ENCODE results near the gene KLK2.

Gene KLK2

GRCh38 chr19:50861496-50862286 is 11.5 kb upstream of the KLK2 start:
- Histone ChIP-seq H3K9me3 (ENCODE audit: severe bottlenecking) (no peaks in the 10 kb centered on the region), H3K27ac (no peak overlapping the region), H3K36me3 (no peaks in the 10 kb centered on the region), H3K27me3 (ENCODE audit: insufficient read depth, low read depth, severe bottlenecking) (peaks cover 92% of the 10 kb centered on the region), H3K4me3 (ENCODE audit: low read depth, low read length) (no peak overlapping the region)
- TF ChIP-seq CTCF (IDR thresholded peaks at IDR 0.05; ENCODE audit: low read depth, low read length): no peak
- DNase-seq: no peak

DNA sequence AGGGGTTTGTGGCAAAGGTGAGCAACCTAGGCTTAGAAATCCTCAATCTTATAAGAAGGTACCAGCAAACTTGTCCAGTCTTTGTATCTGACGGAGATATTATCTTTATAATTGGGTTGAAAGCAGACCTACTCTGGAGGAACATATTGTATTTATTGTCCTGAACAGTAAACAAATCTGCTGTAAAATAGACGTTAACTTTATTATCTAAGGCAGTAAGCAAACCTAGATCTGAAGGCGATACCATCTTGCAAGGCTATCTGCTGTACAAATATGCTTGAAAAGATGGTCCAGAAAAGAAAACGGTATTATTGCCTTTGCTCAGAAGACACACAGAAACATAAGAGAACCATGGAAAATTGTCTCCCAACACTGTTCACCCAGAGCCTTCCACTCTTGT is 3.8 kb upstream of the KLK2 start:
- H3K27ac ChIP-seq: no peak overlapping the region
- no peaks in the 10 kb centered on the region for H3K36me3 ChIP-seq
- H3K9me3 ChIP-seq (ENCODE audit: severe bottlenecking): peaks cover 9% of the 10 kb centered on the region
- DNase-seq: no peak
- H3K4me3 ChIP-seq (ENCODE audit: low read depth, low read length): no peak overlapping the region
- H3K27me3 ChIP-seq (ENCODE audit: insufficient read depth, low read depth, severe bottlenecking): peaks cover 92% of the 10 kb centered on the region
- no peak for TF ChIP-seq CTCF (IDR thresholded peaks at IDR 0.05; ENCODE audit: low read depth, low read length)

DNA sequence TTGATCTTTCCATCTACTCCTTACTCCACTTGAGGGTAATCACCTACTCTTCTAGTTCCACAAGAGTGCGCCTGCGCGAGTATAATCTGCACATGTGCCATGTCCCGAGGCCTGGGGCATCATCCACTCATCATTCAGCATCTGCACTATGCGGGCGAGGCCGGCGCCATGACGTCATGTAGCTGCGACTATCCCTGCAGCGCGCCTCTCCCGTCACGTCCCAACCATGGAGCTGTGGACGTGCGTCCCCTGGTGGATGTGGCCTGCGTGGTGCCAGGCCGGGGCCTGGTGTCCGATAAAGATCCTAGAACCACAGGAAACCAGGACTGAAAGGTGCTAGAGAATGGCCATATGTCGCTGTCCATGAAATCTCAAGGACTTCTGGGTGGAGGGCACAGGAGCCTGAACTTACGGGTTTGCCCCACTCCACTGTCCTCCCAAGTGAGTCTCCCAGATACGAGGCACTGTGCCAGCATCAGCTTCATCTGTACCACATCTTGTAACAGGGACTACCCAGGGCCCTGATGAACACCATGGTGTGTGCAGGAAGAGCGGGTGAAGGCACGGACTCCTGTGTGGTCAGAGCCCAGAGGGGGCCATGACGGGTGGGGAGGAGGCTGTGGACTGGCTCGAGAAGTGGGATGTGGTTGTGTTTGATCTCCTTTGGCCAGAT is 2.7 kb upstream of the KLK2 start:
- H3K36me3 ChIP-seq: no peaks in the 10 kb centered on the region
- peak; percentile 61 for TF ChIP-seq CTCF (IDR thresholded peaks at IDR 0.05; ENCODE audit: low read depth, low read length)

DNA sequence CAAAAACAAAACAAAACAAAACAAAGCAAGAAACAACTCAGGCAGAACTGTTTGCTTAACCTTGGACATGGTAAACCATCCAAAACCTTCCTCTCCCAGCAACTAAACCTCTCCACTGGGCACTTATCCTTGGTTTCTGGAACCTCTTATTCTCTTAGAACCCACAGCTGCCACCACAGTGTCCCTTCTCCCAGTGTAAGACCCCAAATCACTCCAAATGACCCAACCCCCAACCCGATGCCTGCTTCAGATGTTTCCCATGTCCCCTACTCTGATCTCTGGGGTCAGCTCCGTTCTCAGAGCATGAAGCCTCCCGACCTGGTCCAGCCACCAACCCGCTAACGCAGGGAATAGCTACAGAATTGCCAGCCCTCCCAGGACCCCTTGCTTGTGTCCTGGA is 972 bp downstream of the KLK2 start:
- H3K36me3 ChIP-seq: no peaks in the 10 kb centered on the region
- H3K9me3 ChIP-seq (ENCODE audit: severe bottlenecking): peaks cover 9% of the 10 kb centered on the region
- H3K4me3 ChIP-seq (ENCODE audit: low read depth, low read length): no peak overlapping the region
- H3K27me3 ChIP-seq (ENCODE audit: insufficient read depth, low read depth, severe bottlenecking): peaks cover 95% of the 10 kb centered on the region
- no peak for TF ChIP-seq CTCF (IDR thresholded peaks at IDR 0.05; ENCODE audit: low read depth, low read length)
- DNase-seq: no peak
- H3K27ac ChIP-seq: no peak overlapping the region

More for the DNA sequence above, 2.7 kb upstream of the KLK2 start:
- peaks cover 9% of the 10 kb centered on the region for H3K9me3 ChIP-seq (ENCODE audit: severe bottlenecking)
- no peak overlapping the region for H3K4me3 ChIP-seq (ENCODE audit: low read depth, low read length)
- peak; percentile 77 for DNase-seq
- H3K27me3 ChIP-seq (ENCODE audit: insufficient read depth, low read depth, severe bottlenecking): peaks cover 94% of the 10 kb centered on the region
- H3K27ac ChIP-seq: no peak overlapping the region

DNA sequence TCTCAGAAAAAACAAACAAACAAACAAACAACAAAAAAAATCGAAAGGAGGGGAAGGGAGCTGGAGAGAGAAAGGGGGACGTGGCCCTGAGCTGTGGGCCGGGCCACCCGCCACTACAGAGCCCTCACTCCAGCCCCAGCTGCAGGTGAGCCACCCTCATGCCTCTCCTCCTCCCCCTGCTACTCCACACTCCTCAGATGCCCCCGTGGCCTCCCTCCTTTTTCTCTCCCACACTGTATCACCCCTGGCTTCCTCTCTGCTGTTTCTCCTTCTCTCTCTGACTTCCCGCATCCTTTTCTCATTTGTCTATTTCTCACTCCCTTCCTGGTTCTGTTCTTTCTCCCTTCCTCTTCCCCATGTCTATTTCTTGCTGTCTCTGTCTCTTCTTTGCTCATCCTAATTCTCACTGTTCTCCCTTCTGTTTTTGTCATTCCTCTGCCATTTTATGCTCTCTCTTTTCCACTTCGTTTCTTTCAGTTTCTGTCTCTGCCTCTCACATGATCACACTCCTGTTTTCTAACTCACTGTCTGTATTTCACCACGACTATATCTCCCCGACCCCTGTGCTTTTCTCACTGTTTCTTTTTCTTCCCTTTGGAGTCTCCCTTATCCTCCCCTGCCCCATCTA is 2.7 kb downstream of the KLK2 start:
- Histone ChIP-seq H3K4me3 (ENCODE audit: low read depth, low read length) (no peak overlapping the region), H3K36me3 (no peaks in the 10 kb centered on the region), H3K27ac (no peak overlapping the region), H3K9me3 (ENCODE audit: severe bottlenecking) (no peaks in the 10 kb centered on the region), H3K27me3 (ENCODE audit: insufficient read depth, low read depth, severe bottlenecking) (peaks cover 95% of the 10 kb centered on the region)
- no peak for TF ChIP-seq CTCF (IDR thresholded peaks at IDR 0.05; ENCODE audit: low read depth, low read length)
- no peak for DNase-seq

Data from WERI-Rb-1 (cell line).